Epidermal melanocyte (primary cell): ENCODE measurements around the gene L3HYPDH.
"Not testable (repeated sequence)": the region's sequence is repeated elsewhere in the genome, so short reads cannot be mapped to it uniquely, and the experiment has no call there.

Source experiments
- DNase-seq: peaks from one replicate; pipeline ENCODE4 v3.0.0; 2011; ENCODE audit warnings: low spot score; ENCODE audit not compliant: insufficient read length

The L3HYPDH gene

DNA sequence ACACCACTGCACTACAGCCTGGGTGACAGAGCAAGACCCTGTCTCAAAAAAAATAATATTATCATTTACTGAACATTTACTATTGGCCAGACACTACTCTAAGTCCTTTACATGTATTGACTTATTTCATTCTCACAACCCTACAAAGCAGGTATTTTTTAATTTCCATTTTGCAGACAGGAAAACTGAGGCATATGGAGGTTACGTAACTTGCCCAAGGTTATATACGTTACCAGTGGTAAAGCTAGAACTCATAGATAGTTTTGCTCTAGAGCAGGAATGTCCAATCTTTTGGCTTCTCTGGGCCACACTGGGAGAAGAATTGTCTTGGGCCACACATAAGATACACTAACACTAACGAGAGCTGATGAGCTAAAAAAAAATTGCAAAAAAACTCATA lies 5.7 kb downstream of the L3HYPDH start:
- no peak for DNase-seq

DNA sequence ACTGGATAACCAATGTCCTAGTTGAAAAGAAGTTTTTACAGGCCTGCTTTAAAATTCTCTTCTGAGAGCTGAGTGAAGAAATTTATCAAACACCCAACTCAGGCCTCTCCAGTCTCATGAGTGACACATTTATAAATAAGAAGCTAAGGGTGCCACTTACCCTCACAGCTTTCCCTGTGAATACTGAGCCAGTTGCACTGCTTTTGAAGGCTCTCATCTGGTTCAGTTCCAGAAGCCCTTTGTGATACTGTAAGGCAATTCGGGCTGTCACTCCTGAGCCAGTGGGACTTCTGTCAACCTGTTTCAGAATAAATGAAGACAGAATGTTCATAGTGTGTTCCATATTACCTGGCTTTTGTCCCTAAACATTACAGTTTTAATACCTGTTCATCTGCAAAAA lies 8.5 kb downstream of the L3HYPDH start:
- DNase-seq: no peak

DNA sequence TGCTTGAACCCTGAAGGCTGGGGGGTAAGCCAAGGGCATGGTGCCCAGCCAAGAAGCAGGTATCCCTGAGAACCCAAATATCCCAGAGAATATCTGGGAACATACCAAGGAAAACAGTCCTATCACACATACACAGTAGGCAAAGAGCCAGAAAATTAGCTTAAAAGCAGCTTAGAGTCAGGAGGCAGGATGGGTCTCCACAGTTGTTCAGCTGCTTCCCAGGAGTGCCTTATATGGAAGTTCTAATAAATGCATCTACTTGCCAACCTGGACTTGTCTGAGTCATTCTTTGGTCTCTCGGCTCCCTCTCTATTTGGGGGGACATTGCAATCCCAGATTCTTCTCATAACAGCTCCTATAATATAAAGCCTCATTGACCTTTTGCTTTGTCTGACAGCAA lies 10.0 kb downstream of the L3HYPDH start:
- DNase-seq: no peak

DNA sequence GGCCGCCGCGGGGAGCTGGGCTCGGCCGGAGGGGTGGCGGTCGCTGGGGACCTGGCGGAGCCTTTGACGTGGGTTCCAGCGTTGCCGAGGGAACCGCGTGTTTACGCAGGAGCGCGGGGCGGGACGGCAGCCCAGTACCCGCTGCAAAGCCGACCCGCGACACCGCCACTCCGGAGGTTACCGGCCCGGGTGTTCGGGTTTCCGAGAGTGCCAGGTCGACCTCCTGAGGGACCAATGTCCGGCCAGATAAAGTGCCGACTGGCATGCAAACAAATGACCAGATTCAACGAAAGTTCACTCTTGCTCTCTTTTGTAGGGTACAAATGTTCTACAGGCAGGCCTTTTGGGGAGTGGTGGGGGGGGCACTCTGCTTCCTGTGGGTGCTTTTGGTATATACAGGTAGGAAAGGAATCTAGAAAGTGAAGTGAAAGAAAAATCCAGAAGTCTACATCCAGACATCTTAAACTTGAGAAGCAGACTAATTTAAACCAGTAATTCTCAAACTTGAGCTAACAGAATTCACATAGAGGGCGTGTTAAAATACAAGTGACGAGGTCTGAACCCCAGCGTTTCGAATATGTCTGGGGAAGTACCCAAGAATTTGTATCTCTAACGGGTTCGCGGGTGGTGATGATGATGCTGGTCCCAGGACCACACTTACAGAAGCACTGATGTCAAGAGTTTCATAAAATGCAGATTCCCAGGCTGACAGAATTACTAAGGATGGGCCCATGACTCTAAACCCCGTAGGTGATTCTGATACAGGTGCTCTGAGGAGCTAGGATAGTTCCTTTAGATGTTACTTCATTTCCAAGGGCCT lies 18.7 kb downstream of the L3HYPDH start, which contains the start of gene GPR135:
GPR135 (minus strand) TSS at position 65 of the 820 bp plus-strand sequence. CDS start 154 bp downstream, outside the sequence.
- DNase-seq: no peak

DNA sequence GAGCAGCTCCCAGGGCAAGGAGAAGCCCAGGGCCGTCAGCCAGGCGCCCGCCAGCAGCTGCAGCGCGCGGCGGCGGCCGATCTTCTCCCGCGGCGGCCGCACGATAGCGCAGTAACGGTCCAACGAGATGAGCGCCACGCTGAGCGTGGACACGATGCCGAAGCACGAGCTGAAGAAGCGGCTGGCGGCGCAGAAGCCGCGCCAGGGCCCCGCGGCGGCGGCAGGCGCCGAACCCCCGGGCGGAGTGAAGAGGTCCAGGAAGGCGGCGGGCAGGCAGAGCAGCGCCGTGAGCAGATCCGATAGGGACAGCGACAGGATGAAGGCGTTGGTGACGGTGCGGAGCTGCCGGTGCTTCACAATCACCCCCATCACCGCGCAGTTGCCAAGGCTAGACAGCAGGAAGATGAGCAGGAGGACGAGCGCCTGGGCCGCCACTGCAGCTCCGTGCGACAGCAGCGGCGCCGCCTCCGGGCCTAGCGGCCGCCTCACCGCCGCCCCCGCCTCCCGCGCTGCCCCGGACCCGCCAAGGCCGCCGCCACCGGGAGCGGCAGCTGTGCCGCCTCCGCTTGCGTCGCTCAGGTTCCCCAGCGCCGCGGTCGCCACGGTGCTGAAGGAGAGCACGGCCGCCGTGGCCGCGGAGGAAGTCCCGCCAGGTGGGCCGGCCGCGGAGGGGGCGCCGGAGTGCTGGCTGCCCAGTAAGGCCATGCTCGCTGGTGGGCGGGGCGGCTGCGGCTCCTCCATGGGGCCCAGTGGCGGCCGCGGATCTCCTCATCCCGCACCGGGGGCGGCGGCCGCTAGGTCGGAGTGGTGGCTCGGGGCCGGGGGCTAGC lies 19.5 kb downstream of the L3HYPDH start:
- no peak for DNase-seq

DNA sequence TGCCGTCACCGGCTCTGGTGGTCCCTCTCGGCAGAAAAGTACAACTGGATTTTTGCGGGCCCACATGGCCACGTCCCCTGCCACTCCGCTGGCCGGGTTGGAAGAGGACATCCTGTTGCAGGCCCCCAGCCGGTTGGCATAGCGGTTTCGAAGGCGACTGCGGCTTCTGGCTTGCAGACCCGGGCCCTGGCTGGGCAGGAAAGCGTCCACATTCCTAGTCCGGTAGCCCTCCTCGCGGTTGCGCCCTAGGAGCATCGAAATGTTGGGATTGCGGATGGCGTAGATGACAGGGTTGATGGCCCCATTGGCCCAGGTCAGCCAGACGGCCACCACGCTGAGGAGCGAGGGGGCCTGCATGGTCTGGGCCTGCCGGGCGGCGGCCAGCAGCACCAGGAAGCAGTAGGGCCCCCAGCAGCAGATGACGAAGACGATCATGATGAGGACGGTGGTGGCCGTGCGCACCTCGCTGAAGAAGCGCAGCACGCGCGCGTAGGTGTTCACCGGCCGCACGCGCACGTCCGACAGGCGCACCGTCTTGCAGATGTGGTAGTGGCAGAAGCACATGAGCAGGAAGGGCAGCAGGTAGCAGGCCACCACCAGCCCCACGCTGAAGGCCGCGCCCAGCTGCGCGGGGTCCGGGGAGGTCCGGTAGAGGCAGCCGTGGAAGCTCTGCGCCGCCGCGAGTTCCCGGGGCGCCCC lies 20.3 kb downstream of the L3HYPDH start:
- no peak for DNase-seq

DNA sequence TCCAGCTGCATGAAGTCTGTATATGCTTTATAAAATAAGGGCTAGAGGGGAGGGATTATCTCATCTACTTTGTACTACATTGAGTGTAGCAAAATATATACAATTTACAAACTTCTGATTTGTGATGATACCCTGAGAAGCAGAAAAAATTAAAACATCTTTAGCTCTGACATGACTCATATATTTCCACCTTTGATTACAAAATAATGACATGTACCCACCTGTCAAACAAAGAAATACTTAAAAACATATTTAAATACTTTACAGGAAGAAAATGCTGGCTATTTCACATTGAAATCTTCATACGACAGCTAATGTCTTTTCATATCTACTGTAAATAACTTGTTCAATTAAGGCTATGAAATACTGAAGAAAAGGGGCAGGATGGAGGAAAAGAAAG lies 22.3 kb downstream of the L3HYPDH start:
- no peak for DNase-seq

DNA sequence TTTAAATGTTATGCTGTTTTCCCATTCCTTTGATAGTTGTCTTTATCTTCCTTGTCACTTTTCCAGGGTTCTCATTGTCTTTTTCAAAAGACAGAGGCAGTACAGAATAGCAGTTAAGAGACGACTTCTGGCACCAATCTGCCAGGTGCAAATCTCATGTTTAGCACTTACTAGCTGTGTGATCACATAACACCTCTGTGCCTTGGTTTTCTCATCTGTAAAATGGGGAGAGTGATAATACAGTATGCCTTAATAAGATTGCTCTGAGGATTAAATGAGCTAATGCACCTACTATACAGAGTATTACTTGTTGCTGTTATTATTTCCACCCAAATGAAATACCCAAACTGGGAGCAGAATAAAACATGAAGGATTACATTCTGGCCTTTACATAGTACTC lies 23.8 kb downstream of the L3HYPDH start:
- DNase-seq: no peak

DNA sequence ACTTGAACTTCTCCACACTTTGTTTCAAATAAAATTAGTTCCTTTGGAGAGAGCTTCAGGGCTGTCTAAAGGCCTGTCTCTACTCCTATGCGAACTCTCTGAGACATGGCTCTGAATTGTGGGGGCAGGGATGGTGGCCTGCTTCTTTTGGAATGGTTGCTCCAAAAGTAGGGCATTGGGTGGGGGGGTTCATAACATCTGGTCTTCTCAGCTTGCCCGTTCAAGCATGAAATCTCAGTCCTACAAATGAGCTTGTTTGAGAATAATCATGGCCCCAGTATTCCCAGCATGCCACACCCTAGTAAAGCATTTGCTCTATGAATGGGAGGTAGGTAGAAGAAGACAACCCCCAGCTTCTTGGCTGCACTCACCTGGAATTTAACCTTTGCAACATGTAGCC lies 25.7 kb downstream of the L3HYPDH start:
- DNase-seq: no peak

DNA sequence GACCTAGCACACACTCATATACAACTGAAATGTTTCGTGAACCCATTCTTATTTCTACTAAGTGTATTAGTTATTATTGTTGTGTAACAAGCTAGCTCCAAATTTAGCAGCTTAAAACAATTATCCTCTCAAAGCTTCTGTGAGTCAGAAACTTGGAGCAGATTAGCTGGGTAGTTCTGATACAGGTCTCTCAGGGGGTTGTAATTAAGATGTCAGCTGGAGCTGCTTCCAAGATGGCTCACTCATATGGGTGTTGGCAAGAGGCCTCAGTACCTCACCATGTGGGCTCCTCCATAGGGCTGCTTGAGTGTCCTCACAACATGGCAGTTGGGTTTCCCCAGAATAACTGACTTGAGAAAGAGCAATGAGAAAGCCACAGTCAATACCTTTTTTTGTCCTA lies 28.8 kb downstream of the L3HYPDH start:
- DNase-seq: no peak

DNA sequence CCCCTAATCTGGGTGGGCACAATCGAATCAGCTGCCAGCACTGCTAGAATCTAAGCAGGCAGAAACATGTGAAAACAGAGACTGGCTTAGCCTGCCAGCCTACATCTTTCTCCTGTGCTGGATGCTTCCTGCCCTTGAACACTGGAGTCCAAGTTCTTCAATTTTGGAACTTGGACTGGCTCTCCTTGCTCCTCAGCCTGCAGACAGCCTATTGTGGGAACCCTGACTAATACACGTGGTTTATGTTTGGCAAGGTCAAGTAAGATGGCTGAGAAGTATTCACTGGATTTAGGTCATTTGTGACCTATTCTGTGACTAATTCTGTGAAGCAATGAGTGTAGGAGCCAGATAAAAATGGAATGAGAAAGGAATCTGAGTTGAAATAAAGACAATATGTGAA lies 30.1 kb downstream of the L3HYPDH start:
- DNase-seq: peak; percentile 68

DNA sequence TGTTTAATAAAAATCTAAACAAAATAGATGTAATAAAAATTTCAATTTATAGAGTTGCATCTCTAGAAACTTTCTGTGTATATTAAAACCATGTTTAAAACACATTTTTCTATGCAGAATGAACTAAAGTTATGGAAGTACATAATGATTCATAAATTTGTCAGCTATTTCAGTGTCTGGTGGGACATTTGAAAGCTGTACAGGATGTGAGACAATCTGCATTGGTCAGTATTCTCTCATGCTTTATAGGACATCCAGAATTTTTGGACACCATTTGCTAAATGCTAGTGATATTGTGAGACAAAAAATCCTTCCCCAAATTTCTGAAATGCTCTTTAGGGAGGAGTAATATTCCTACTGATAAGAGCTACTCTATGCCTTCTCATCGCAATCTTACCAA lies 32.4 kb downstream of the L3HYPDH start:
- no peak for DNase-seq

DNA sequence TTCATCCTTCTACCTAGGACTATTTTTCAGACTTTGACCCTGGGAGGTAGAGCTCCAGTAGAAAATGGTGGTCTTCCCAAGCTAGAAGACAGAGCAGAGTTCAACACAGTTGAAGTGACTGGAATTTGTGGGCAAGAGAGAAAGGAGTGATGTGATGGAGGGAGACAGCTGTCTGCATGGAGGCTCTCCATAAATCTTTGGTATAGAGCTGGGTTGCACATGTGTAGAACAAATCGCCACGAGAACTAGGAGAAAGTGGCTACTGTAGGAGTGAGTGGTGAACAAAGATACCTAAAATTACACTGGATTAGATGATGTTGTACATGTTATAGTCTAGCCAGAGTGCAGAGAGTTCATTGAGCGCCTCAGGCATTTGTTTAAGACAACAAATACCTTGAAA lies 33.5 kb downstream of the L3HYPDH start:
- DNase-seq: no peak

DNA sequence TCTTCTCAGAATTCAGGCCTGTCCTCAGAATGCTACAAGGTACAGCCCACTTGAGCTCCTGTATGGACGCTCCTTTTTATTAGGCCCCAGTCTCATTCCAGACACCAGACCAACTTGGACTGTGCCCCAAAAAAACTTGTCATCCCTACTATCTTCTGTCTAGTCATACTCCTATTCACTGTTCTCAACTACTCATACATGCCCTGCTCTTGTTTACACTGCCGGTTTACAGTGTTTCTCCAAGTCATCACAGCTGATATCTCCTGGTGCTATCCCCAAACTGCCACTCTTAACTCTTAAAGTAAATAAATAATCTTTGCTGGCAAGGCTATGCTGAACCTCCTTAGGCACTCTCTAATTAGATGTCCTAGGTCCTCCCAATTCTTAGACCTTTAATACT lies 35.5 kb downstream of the L3HYPDH start:
- not testable (repeated sequence) for DNase-seq

DNA sequence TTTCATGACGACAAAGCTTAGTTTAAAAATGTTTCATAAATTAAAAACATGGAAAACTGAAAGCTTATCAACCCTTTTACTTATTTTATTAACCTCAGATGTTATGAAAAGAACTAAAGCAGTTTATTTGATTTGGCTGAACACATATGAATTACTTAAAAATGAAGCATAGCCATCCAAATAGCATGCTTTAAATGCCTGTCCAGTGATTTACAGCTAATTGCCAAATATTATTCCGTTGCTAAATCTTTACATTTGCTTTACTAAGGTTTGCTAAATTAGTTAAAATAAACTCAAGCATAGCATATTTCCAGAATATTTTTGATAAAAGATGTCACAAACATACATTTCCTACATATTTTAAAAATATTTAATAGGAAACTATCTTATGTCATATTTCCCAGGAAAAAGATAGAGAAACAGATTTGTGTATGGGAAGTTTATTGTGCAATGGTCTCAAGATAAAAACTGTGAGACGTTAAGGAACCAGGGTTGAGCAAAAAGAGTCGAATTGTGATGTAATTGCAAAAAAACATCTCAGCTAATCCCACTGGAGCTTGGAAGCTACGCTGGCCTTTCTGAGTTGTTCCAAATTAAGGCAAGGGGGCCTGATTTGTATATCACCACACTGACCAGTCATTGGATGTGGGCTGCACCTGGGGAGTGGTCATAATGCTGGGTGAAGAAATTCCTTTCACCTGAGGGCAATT lies 44.8 kb downstream of the L3HYPDH start:
- no peak for DNase-seq

DNA sequence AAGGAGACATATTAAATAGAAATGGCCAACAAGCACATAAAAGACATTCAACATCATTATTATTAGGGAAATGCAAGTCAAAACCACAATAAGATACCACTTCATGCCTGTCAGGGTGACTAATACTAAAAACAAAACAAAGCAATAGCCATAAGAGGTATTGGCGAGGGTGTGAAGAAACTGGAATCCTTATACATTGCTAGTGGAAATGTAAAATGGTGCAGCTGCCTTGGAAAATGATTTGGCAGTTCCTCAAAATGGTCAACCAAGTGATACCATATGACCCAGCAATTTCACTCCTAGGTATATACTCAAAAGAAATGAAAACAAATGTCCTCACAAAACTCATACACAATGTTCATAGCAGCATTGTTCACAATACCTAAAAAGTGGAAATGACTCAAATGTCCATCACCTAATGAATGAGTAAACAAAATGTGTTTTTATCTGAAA lies 46.0 kb downstream of the L3HYPDH start:
- DNase-seq: no peak

DNA sequence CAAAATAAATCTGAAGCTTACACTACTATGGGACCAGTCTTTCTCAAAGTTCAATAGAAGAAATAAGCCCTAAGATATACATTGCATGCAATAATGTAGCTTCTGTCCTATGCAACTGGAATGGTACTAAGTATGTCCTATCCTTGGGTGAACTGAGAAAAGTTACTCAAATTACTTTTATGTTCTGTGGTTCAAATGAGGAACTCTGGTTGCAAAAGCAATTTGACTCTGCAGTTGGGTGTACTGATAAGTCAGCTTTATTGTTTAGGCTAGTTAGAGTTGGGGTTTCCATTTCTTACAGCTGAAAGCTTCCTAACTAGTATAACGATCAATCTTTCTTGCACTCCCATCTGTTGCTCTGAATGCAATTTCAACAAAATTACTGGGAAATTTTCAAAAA lies 48.2 kb downstream of the L3HYPDH start:
- no peak for DNase-seq

DNA sequence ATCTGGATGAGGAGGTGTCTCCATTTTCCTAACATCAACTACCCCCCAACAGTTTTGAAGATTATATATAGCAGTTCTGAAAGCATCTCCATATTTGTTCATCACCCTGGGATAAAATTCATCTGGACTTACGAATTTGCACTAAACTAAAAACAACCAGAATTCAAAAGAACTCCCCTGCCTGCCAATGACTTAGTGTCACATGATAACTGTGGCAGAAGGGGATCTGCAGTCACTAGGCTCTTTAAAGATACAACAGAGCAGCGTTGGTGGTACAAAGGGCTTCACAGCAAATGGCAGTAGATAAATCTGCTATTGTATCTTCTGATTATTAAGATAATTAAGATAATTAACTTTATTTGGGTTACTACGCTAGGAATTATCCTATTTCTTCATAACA lies 49.1 kb downstream of the L3HYPDH start:
- DNase-seq: no peak

DNA sequence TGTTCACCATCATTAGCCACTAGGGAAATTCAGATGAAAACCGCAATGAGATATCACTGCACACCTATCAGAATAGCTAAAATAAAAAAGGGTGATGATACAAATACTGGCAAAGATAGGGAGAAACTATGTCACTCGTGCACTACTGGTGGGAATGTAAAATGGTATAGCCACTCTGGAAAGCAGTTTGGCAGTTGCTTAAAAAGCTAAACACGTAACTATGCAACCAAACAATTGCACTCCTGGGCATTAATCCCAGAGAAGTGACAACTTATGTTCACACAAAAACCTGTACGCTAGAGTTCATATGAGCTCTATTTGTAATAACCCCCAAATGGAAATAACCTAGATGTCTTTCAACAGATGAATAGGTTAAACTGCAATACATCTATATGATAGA lies 54.4 kb downstream of the L3HYPDH start:
- no peak for DNase-seq

DNA sequence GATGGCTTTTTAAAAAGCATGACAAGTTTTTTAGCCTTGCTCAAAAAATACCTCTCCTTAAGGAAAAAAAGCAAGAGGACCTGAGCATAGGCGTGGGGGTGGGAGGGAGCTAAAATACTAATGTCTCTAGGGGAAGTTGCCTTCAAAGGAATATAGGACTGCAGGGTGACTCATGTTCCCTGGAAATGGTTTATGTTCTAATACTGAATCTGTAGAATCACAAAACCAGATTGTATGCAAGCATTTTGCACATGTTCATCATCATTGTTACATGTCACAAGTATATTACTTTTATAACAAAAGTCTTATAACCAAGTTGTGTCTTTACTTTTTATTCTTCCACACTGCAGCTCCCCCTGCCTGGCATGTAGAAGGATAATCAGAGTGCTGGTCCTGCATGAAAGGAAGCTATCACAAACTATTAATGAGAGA lies 55.6 kb downstream of the L3HYPDH start:
- DNase-seq: no peak
